CD4-positive, alpha-beta T cell treated with Interleukin-21 for 1 hour (primary cell): ENCODE results near the gene FAM228A.
"Not testable (repeated sequence)": the region's sequence is repeated elsewhere in the genome, so short reads cannot be mapped to it uniquely, and the experiment has no call there.

Experiments
- DNase-seq: peaks from one replicate; pipeline ENCODE4 v3.0.0-alpha.2; 2020

Gene FAM228A

GRCh38 chr2:24174851-24175277, at the start of gene FAM228A:
TSS of gene FAM228A (plus strand) at chr2:24175053. CDS start at chr2:24175481, 428 bp downstream.
- no peak for DNase-seq

GRCh38 chr2:24125956-24126355, 48.9 kb upstream of the FAM228A start:
- no peak for DNase-seq

- DNase-seq, result no peak
Observed at GRCh38 chr2:24132543-24132942, 42.3 kb upstream of the FAM228A start.

GRCh38 chr2:24140305-24140704, 34.5 kb upstream of the FAM228A start:
- DNase-seq, result not testable (repeated sequence)

GRCh38 chr2:24147364-24147763, 27.5 kb upstream of the FAM228A start:
- DNase-seq, result no peak

- no peak for DNase-seq
Observed at GRCh38 chr2:24152413-24153197, 22.2 kb upstream of the FAM228A start.

GRCh38 chr2:24153478-24153877, 21.4 kb upstream of the FAM228A start:
- DNase-seq, result no peak

- DNase-seq, result no peak
Observed at GRCh38 chr2:24158131-24158530, 16.7 kb upstream of the FAM228A start.

GRCh38 chr2:24159708-24160107, 15.1 kb upstream of the FAM228A start:
- DNase-seq, result no peak

GRCh38 chr2:24160761-24161160, 14.1 kb upstream of the FAM228A start:
- no peak for DNase-seq

- DNase-seq, result no peak
Observed at GRCh38 chr2:24162494-24162893, 12.4 kb upstream of the FAM228A start.

GRCh38 chr2:24163186-24163585, 11.7 kb upstream of the FAM228A start:
- no peak for DNase-seq

GRCh38 chr2:24163601-24164000, 11.3 kb upstream of the FAM228A start:
- no peak for DNase-seq

GRCh38 chr2:24164416-24164973, 10.4 kb upstream of the FAM228A start:
- peak; percentile 17 for DNase-seq

GRCh38 chr2:24169023-24169422, 5.8 kb upstream of the FAM228A start:
- DNase-seq, result no peak

- DNase-seq, result no peak
Observed at GRCh38 chr2:24175631-24176187, 856 bp downstream of the FAM228A start.

GRCh38 chr2:24176326-24176725, 1.5 kb downstream of the FAM228A start:
- no peak for DNase-seq

GRCh38 chr2:24179683-24180082, 4.8 kb downstream of the FAM228A start:
- no peak for DNase-seq

- no peak for DNase-seq
Observed at GRCh38 chr2:24181849-24182248, 7.0 kb downstream of the FAM228A start.

- DNase-seq, result no peak
Observed at GRCh38 chr2:24182507-24182906, 7.7 kb downstream of the FAM228A start.

GRCh38 chr2:24183366-24184069, 8.7 kb downstream of the FAM228A start:
- DNase-seq, result no peak

- DNase-seq, result no peak
Observed at GRCh38 chr2:24189551-24189950, 14.7 kb downstream of the FAM228A start.

GRCh38 chr2:24190503-24190902, 15.7 kb downstream of the FAM228A start:
- DNase-seq, result no peak

GRCh38 chr2:24191156-24191555, 16.3 kb downstream of the FAM228A start:
- no peak for DNase-seq
